ENCODE results near the gene SNTG2. TPM values are rescaled to one million over a fixed set of nuclear protein-coding genes. Genes with fewer than 3 reads are reported as not detected.

The SNTG2 gene
- total and polyA plus RNA-seq, 2 of the 13 experiments (the other 11 are each of a cell fraction or from before 2014, with no cell fraction given) = not detected

GRCh38 chr2:1028831-1029230, 78.2 kb downstream of the SNTG2 start (continued):
- TF ChIP-seq PBX2 (CRISPR knock-in tag; IDR thresholded peaks at IDR 0.05) = no peak

DNA sequence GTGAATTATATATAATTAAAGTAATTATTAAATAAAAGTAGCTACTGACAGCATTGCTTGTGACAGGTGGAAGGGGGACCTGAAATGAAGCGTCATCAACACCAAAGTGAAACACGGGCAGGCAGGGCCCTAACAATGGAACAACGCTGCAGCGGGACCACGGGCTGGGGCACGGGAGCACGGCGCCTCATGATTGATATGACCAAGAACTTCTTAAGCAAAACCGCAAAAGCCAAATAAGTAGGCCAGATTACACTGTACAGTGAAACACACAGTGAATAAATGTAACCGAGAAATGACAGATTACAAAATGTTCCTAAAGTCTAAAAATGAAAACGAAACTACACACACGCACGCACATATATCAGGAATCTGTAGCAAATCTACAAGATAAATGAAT, 81.4 kb downstream of the SNTG2 start:
- no peak overlapping the region for H3K9ac ChIP-seq (ENCODE audit: insufficient read depth, low read depth, low read length)
- BruUV-seq (replicated peaks) = no TSS peak
- H3K27ac ChIP-seq (ENCODE audit: extremely low read length, insufficient read depth, low read length) = no peak overlapping the region
- WGBS (ENCODE audit: low lambda C conversion rate) = 2% methylated on average over 13 of the region's 13 CpGs
- no peaks in the 10 kb centered on the region for H4K20me1 ChIP-seq (ENCODE audit: insufficient read depth, low read length)
- ATAC-seq (peak; percentile 43; the same call in 1 of the 3 replicates), FAIRE-seq (no peak), DNase-seq (ENCODE audit: low spot score) (no peak)
- ChIA-PET POLR2A (no interaction called here), CTCF (ENCODE audit: low intra/inter-chr PET ratio, low total read pairs) (no interaction called here)
- peak overlapping the region; percentile 69 for H2AFZ ChIP-seq (ENCODE audit: low read length)
- H3K4me1 ChIP-seq (ENCODE audit: insufficient read depth, low read length) = no peaks in the 10 kb centered on the region
- intact Hi-C loops (cut with micrococcal nuclease; ENCODE audit: unreplicated experiment) = no loop called here
- peak overlapping the region; percentile 33 to 47 (median 44); a peak in 5 of 6 replicates for H3K4me3 ChIP-seq (replicated peaks in 1 of 3; ENCODE audit: insufficient read depth in 1 of 3, low read depth in 2 of 3, low read length in 3 of 3)
- peaks cover 0 to 38% of the 10 kb centered on the region in 2 experiments; a peak in 3 of 5 replicates for H3K27me3 ChIP-seq (ENCODE audit: control insufficient read depth in 1 of 2, insufficient read depth in 2 of 2, low read length in 2 of 2)
- no peaks in the 10 kb centered on the region for H3K79me2 ChIP-seq (ENCODE audit: insufficient read depth, low read length)
- TF ChIP-seq CREB1 (IDR thresholded peaks at IDR 0.05) (peak; percentile 19; the same call in 1 of the 2 replicates), CREB1 (CRISPR knock-in tag; IDR thresholded peaks at IDR 0.05) (no peak), THAP11 (CRISPR knock-in tag; IDR thresholded peaks at IDR 0.05) (no peak), CBX2 (IDR thresholded peaks at IDR 0.05; ENCODE audit: low read depth, low read length) (0 out of 2 replicates have a peak, but pooled peaks have one; percentile 43), CBX2 (CRISPR knock-in tag; IDR thresholded peaks at IDR 0.05; ENCODE audit: low read depth) (no peak)
- H3K9me3 ChIP-seq (ENCODE audit: low read length) = no peaks in the 10 kb centered on the region
- H3K36me3 ChIP-seq (replicated peaks in 1 of 2; ENCODE audit: control insufficient read depth in 1 of 2, insufficient read depth in 2 of 2, low read length in 2 of 2) = no peaks in the 10 kb centered on the region
- H3K4me2 ChIP-seq (ENCODE audit: low read depth, low read length) = peak overlapping the region; percentile 64
- in situ Hi-C loops (cut with HindIII; ENCODE audit: extremely low pct_ligation_motif_present, low pct_unique_long_range_greater_than_20kb) = no loop called here

- no peak for ATAC-seq
- TF ChIP-seq FOXK2 (IDR thresholded peaks at IDR 0.05) (no peak), SOX5 (CRISPR knock-in tag; IDR thresholded peaks at IDR 0.05; ENCODE audit: borderline replicate concordance) (no peak), ZNF530 (CRISPR knock-in tag; IDR thresholded peaks at IDR 0.05; ENCODE audit: low read depth) (no peak), MLX (CRISPR knock-in tag; IDR thresholded peaks at IDR 0.05) (no peak)
- Histone ChIP-seq H3K79me2 (ENCODE audit: insufficient read depth, low read length) (no peaks in the 10 kb centered on the region), H3K27ac (ENCODE audit: extremely low read length, insufficient read depth, low read length) (no peak overlapping the region), H3K9ac (ENCODE audit: insufficient read depth, low read depth, low read length) (no peak overlapping the region), H3K27me3 (ENCODE audit: control insufficient read depth in 1 of 2, insufficient read depth in 2 of 2, low read length in 2 of 2) (peaks cover 0 to 38% of the 10 kb centered on the region in 2 experiments; a peak in 3 of 5 replicates), H3K9me3 (ENCODE audit: low read length) (no peaks in the 10 kb centered on the region), H3K36me3 (replicated peaks in 1 of 2; ENCODE audit: control insufficient read depth in 1 of 2, insufficient read depth in 2 of 2, low read length in 2 of 2) (no peaks in the 10 kb centered on the region), H3K4me2 (ENCODE audit: low read depth, low read length) (no peak overlapping the region), H3K4me3 (replicated peaks in 1 of 3; ENCODE audit: insufficient read depth in 1 of 3, low read depth in 2 of 3, low read length in 3 of 3) (no peak overlapping the region), H3K4me1 (ENCODE audit: insufficient read depth, low read length) (no peaks in the 10 kb centered on the region), H4K20me1 (ENCODE audit: insufficient read depth, low read length) (no peaks in the 10 kb centered on the region), H2AFZ (ENCODE audit: low read length) (no peak overlapping the region)
- intact Hi-C loops (cut with micrococcal nuclease; ENCODE audit: unreplicated experiment) = no loop called here
- no peak for DNase-seq (ENCODE audit: low spot score)
- POLR2A ChIA-PET = no interaction called here
- in situ Hi-C loops (cut with HindIII; ENCODE audit: extremely low pct_ligation_motif_present, low pct_unique_long_range_greater_than_20kb) = no loop called here
- 38% methylated on average over 3 of the region's 3 CpGs for WGBS (ENCODE audit: low lambda C conversion rate)
- no peak for FAIRE-seq
- CTCF ChIA-PET (ENCODE audit: low intra/inter-chr PET ratio, low total read pairs) = no interaction called here
- BruUV-seq (replicated peaks) = no TSS peak
These were observed 82.4 kb downstream of the SNTG2 start for GRCh38 chr2:1033069-1033468.
